Heart left ventricle (tissue), 16 donors: ENCODE data around the gene PTPRH. TPM values are rescaled to one million over a fixed set of nuclear protein-coding genes. Genes with fewer than 3 reads are reported as not detected.

Experiments used
- ATAC-seq, 4 donors: fragments of 200-7000 bp; cut with Tn5 transposase; one replicate each; pipeline ENCODE4 v1.9.1; 2020 to 2022; ENCODE audit warnings: moderate library complexity in 4 of 4, mild to moderate bottlenecking in 3 of 4, moderate number of reproducible peaks in 1 of 4
- DNase-seq, 5 donors: peaks; one replicate each; pipeline ENCODE4 v3.0.0-alpha.2; 2020
- H3K27ac ChIP-seq, 12 donors: fragments of 200-600 bp; sonication (generic) in 4 of 12; one replicate each; pipeline versions ENCODE4 v1.5.0 to v1.8.0; 2016 to 2022; ENCODE audit warnings: mild to moderate bottlenecking in 2 of 12
- H3K27me3 ChIP-seq, 9 donors: fragments of 200-600 bp; sonication (generic) in 2 of 9; one replicate each; pipeline versions ENCODE4 v1.5.1 to v1.8.0; 2016 to 2022; ENCODE audit warnings: mild to moderate bottlenecking in 3 of 9
- H3K36me3 ChIP-seq, 9 donors: fragments of 200-600 bp; sonication (generic) in 2 of 9; one replicate each; pipeline versions ENCODE4 v1.5.0 to v1.8.0; 2018 to 2022; ENCODE audit warnings: mild to moderate bottlenecking in 2 of 9
- H3K4me1 ChIP-seq, 12 donors: fragments of 200-600 bp; sonication (generic) in 4 of 12; one replicate each; pipeline versions ENCODE4 v1.5.0 to v1.8.0; 2016 to 2022; ENCODE audit warnings: mild to moderate bottlenecking in 3 of 12
- H3K4me3 ChIP-seq, 12 donors: fragments of 200-600 bp; sonication (generic) in 4 of 12; one replicate each; pipeline versions ENCODE4 v1.5.0 to v1.8.0; 2017 to 2022; ENCODE audit warnings: mild to moderate bottlenecking in 9 of 12, moderate library complexity in 4 of 12
- H3K9me3 ChIP-seq, 12 donors: fragments of 200-600 bp; sonication (generic) in 4 of 12; one replicate each; pipeline versions ENCODE4 v1.5.0 to v1.8.0; 2016 to 2022; ENCODE audit warnings: mild to moderate bottlenecking in 1 of 12
- POLR2A ChIP-seq, 2 donors: fragments of 450-650 bp; IDR thresholded peaks; one replicate each; pipeline ENCODE4 v1.6.1; 2017; ENCODE audit warnings: antibody characterized with exemption in 2 of 2, mild to moderate bottlenecking in 2 of 2, moderate library complexity in 2 of 2
- WGBS, 4 donors: extraction: QIAGEN DNeasy Blood & Tissue Kit in 2 of 4; methylation state at CpG; one replicate each; pipeline versions ENCODE4 v1.1.5 to v1.1.7; 2013 to 2018; 5-methylcytosine and 5-hydroxymethylcytosine counted together
- intact Hi-C, 10 donors: fragments of 100-400 bp; cut with DNase I; formaldehyde crosslinking; loops; one replicate each; pipeline versions ENCODE4 v1.11.1 to v1.14.2; 2022
- polyA plus RNA-seq, 2 donors: library from polyadenylated mRNA; stranded (reverse); fragments of 200-250 nt; gene quantifications; one replicate each; pipeline ENCODE4 v1.2.3, GENCODE V29; 2013
- total RNA-seq, 9 donors: library from RNA; depleted of rRNA in 2 of 9; stranded (reverse); fragments of >200 nt in 2 of 9; fragmentation: NEBNext Ultra II Directional in 3 of 9; extraction: Animal tissue kit (Norgen Biotek cat#: 25700) in 3 of 9; gene quantifications; one replicate each; pipeline versions ENCODE4 v1.1.0 to v1.2.4, GENCODE V29; 2016 to 2023
- TF ChIP-seq, protein P1 (sequence below), 12 donors: fragments of 200-600 bp; sonication (generic) in 4 of 12; IDR thresholded peaks; one replicate each; pipeline versions ENCODE4 v1.5.0 to v1.8.0; 2018 to 2022; ENCODE audit warnings: antibody characterized with exemption in 12 of 12, mild to moderate bottlenecking in 5 of 12
- donor health status: ischemic (EF 13 %, LVEDD 7.1; RV severe dilation, severe dysfunction).
- donor health status: healthy with polysubstance abuse.
- donor health status: DM: no; HTN: yes; CAD: no.
- donor health status: DM: no; HTN: no; CAD: no.
- donor health status: ischemic (EF 25% LVEDD 6.9; RV normal size, moderate dysfunction).
- donor health status: ischemic (EF 25% LVEDD 5.7; RV mildly dilated, moderate dysfunction).
- donor health status: healthy.
- donor health status: DM: yes; HTN: yes; CAD: no.
- donor health status: ischemic (EF 35%, LVEDD 5.7; RV mildly dilated, moderate dysfunction).
- donor health status: nonischemic (EF 11% LVEDD 7.7; RV severe dilation, severe dysfunction).
- donor health status: DM: yes; HTN: yes; CAD: no.
- donor health status: PGD.
- donor health status: ischemic (EF 29% LVEDD 5.4; RV normal size, mild dysfunction).
- donor health status: nonischemic (EF 23%, LVEDD 6.1; RV moderate dilation, normal function).

The PTPRH gene
- total and polyA plus RNA-seq, 11 donors = 0.75 to 11.4 (median 2.3) TPM

DNA sequence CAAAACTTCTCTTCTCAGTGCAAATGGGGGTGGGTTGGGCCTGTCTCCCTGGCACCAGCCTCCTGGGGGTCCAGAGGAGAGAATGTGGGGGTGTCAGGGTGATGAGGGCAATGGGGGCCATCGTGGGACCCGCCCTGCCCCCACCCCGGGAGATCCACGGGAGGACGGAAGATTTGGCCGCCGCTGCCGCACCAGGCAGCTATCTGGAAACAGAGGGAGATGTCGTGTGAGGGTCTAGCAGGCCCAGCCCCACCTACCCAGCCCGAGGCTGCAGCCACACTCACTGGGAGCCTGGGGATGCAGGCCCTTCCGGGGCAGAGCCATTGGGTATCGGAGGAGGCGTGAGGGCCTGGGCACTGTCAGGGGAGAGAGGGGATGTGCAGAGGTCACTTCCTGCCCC is 21.0 kb upstream of the PTPRH start:
- intact Hi-C loops = no loop called here
- peaks cover 4 to 90% (median 66%) of the 10 kb centered on the region in 9 donors for H3K36me3 ChIP-seq
- TF ChIP-seq, protein P1, sequence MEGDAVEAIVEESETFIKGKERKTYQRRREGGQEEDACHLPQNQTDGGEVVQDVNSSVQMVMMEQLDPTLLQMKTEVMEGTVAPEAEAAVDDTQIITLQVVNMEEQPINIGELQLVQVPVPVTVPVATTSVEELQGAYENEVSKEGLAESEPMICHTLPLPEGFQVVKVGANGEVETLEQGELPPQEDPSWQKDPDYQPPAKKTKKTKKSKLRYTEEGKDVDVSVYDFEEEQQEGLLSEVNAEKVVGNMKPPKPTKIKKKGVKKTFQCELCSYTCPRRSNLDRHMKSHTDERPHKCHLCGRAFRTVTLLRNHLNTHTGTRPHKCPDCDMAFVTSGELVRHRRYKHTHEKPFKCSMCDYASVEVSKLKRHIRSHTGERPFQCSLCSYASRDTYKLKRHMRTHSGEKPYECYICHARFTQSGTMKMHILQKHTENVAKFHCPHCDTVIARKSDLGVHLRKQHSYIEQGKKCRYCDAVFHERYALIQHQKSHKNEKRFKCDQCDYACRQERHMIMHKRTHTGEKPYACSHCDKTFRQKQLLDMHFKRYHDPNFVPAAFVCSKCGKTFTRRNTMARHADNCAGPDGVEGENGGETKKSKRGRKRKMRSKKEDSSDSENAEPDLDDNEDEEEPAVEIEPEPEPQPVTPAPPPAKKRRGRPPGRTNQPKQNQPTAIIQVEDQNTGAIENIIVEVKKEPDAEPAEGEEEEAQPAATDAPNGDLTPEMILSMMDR (IDR thresholded peaks at IDR 0.05) = no peak
- no peak for TF ChIP-seq POLR2A (IDR thresholded peaks at IDR 0.05)
- peaks cover 0 to 24% (median 8%) of the 10 kb centered on the region in 12 donors for H3K4me1 ChIP-seq
- no peaks in the 10 kb centered on the region for H3K27me3 ChIP-seq
- no peak overlapping the region for H3K27ac ChIP-seq
- H3K9me3 ChIP-seq = no peaks in the 10 kb centered on the region
- WGBS, 4 donors = 60 to 89% (median 83%) methylated on average over 2 to 13 of the region's 13 CpGs
- DNase-seq (peak in 1 of 5 donors; percentile 20), ATAC-seq (no peak)
- no peak overlapping the region for H3K4me3 ChIP-seq

DNA sequence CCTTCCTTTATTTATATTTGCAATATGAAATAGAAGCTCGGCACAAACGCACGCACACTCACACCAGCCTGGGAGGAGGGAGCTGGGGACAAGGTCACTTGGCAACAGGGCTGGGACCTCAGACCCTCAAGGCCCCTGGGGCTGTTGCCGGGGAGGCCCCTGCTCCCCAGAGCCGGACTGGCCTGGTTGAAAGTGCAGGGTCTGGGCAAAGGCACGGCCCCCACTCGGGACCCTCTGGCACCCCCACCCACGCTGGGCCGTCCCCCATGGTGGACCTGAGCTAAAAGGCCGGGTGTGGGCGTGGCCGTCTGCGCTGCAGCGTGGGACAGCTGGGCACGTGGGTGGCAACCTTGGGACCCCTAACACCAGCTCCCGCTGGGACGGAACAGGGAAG is 20.5 kb upstream of the PTPRH start:
- Histone ChIP-seq H3K4me1 (peaks cover 0 to 24% (median 8%) of the 10 kb centered on the region in 12 donors), H3K4me3 (no peak overlapping the region), H3K9me3 (no peaks in the 10 kb centered on the region), H3K27me3 (no peaks in the 10 kb centered on the region), H3K36me3 (peaks cover 4 to 85% (median 62%) of the 10 kb centered on the region in 9 donors), H3K27ac (no peak overlapping the region)
- ATAC-seq = no peak
- 78 to 92% (median 89%) methylated on average over 15 to 17 of the region's 17 CpGs for WGBS, 4 donors
- intact Hi-C loops = no loop called here
- peak in 1 of 5 donors; percentile 14 for DNase-seq
- TF ChIP-seq, protein P1 (IDR thresholded peaks at IDR 0.05) = no peak
- TF ChIP-seq POLR2A (IDR thresholded peaks at IDR 0.05) = no peak

DNA sequence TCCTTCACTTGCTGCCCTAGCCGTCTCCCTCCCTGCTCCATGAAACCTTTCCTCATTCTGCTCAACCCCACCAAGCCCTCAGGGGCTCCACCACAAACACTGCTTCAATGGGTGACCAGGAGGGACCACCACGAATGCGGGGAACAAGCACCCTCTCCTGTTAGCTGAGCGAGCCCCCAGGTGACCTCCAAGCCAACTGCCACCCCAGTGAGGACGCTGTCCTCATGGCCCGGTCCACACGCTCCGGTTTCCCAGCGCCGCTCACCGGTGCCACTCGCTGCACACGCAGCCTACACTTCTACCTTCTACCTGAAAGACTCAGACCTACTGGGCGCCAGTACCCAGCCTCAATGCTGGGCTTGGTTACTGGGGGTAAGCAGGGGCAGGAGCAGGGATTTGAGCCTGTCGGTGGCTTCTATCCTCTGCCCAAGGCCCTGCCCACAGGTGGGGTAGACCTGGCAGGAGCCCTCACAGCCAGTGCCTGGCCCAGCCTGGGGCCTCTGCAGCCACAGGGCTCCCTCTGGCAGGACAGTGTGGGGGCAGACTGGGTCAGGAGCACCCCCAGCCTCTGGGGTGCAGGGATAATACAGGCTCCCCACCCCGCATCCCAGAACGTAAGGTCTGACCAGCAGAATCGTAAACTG is 20.0 kb upstream of the PTPRH start:
- no peak for TF ChIP-seq POLR2A (IDR thresholded peaks at IDR 0.05)
- TF ChIP-seq, protein P1 (IDR thresholded peaks at IDR 0.05) = no peak
- peak overlapping the region in 3 of 12 donors; percentile 55 to 84 (median 65) for H3K27ac ChIP-seq
- peak in 1 of 5 donors; percentile 21 for DNase-seq
- WGBS, 4 donors = 91 to 96% (median 95%) methylated on average over 16 to 18 of the region's 18 CpGs
- H3K4me1 ChIP-seq = peaks cover 0 to 24% (median 8%) of the 10 kb centered on the region in 12 donors
- ATAC-seq = no peak
- H3K4me3 ChIP-seq = no peak overlapping the region
- H3K36me3 ChIP-seq = peaks cover 4 to 79% (median 56%) of the 10 kb centered on the region in 9 donors
- intact Hi-C loops = no loop called here
- H3K27me3 ChIP-seq = no peaks in the 10 kb centered on the region
- H3K9me3 ChIP-seq = no peaks in the 10 kb centered on the region

DNA sequence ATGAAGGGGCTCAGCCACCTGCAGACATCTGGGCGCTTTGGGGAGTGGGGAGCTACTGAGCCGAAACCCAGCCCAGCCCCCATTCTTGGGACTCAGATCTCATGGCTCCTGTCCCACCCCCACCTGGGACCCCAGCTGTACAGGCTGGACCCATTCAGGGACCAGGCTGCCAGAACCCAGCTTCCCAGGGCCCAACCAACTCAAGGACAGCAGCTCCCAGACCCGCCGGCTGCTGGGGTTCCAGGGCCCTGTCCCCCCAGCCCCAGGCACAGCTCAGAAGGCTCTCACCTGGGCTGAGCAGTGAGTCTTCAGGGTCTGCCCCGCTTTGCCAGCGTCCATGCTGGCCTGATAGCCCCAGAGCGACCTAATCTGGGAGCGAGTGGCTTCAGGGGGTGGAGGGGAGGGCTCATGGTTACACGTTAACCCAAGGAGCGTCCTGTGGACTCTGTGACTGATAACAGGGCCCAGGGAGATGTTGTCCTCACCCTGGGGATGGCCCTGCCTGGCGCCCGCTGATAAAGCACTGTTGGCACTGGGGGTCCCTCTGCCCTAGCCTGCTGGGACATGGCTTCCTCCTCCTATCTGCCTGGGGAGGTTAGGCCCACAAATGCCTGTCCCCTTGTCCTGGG is 19.2 kb upstream of the PTPRH start, which contains the start of gene TMEM86B:
Gene TMEM86B (minus strand): TSS at position 361 of the 629 bp plus-strand sequence. CDS start 22 bp downstream, at position 339.
- peaks cover 0 to 24% (median 8%) of the 10 kb centered on the region in 12 donors for H3K4me1 ChIP-seq
- H3K36me3 ChIP-seq = peaks cover 4 to 72% (median 54%) of the 10 kb centered on the region in 9 donors
- no peak for TF ChIP-seq POLR2A (IDR thresholded peaks at IDR 0.05)
- TF ChIP-seq, protein P1 (IDR thresholded peaks at IDR 0.05) = no peak
- peak in 3 of 4 donors; percentile 1 to 12 (median 8) for ATAC-seq
- 58 to 64% (median 61%) methylated on average over 4 to 12 of the region's 12 CpGs for WGBS, 4 donors
- intact Hi-C loops = no loop called here
- peak within 1 kb of the TSS in 10 of 12 donors; percentile 33 to 84 (median 54) for H3K27ac ChIP-seq
- H3K9me3 ChIP-seq = no peaks in the 10 kb centered on the region
- no peaks in the 10 kb centered on the region for H3K27me3 ChIP-seq
- no peak within 1 kb of the TSS for H3K4me3 ChIP-seq
- peak in 2 of 5 donors; percentile 20 to 37 for DNase-seq
